Urothelium cell line (cell line): ENCODE data around the gene KCNMA1.
A peak's percentile ranks its signal among the peaks of the same experiment; 100 is the strongest.

Experiments used
- DNase-seq: peaks from one replicate; pipeline ENCODE4 v3.0.0; 2011; ENCODE audit warnings: low spot score, mixed read lengths
- FAIRE-seq: peaks from 2 replicates; lab custom pipeline; 2011; peaks lifted over from hg19 to GRCh38; lab: Jason Lieb, UNC

Gene KCNMA1

DNA sequence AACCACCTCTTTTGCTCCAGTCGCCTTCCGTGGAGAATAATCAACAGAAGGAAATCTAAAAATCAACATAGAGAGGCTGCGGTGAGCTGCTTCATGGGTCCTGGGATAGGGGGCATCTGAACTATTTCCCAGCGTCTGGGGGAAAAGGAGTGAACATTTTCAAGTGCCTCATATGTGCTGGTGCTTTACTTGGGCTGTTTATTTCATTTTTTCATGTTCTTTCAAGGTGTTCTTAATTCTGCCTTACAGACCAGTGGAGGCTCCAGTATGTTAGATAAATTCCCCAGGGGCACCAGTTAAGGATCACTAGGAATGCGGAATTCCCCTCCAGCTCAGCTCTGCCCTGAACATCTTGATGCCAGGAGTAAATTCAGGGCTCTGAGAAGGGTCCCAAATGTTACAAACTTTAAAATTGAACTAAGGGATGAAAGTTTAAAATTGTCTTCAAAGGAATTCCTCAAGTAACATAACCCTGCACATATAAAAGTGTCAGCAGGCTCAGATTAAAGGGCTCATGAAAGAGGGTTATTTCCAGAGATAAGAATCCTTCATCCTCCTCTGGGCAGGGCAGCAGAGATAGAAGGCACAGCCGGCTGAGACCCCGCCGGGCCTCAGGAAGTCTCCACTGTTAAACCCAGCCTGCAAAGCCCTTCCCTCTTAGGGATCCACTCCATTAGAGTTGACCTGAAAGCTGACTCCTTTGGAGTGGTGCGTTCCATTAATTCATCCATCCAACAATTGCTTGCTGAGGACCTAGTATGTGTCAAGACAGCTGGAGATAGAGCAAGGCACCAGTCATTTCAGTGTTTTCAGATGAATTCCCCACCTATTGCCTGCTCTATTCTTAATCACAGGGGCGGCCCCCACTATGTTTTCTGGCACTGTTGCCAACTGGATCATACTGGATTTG lies 345.8 kb downstream of the KCNMA1 start:
- FAIRE-seq: no peak

DNA sequence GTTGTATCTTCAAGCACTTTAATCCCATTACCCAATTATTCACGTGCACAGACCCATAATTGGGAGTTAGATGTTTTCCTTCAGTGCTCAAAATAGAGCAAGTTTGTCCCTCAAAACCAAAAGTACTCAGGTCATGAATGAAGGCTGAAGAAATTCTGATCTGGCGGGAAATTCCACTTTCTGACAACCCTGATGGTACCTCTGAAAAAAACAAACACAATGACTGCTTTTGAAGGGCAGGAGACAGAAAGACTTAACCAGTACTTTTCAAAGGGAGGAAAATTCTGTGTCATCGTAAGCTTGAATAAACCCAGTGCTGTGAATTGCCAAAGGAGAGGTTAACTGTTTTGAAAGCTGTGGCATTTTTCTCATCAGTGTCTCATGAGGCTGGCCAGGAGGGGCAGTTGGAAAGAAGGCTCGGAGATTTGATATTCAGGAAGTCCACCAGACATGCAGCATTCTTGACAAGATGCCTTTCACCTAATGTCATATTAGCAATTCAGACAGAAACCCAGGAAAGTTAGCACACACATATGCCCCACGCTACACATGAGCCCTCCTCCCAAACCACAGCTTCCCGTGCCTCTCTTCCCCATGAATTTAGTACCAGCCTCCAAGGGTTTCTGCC lies 347.0 kb downstream of the KCNMA1 start:
- FAIRE-seq: peak; percentile 73
- DNase-seq: peak; percentile 86

More for the DNA sequence above, 345.8 kb downstream of the KCNMA1 start:
- no peak for DNase-seq

DNA sequence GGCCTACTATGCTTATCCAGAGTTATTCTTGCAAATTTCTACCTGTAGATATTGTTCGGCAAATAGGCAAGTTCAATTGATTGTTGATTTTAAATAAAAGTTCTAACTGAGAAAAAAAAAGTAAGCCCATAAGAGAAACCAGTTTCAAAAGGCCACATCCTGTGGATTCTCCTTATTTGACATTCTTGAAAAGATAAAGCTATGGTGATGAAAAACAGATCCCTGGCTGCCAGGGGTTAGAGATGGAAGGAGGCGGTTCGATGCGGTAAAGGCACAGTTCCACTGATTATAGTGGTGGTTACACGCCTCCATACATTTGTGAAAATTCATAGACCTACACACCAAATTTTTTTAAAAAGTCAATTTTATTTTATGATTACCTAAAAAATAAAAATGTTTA lies 347.8 kb downstream of the KCNMA1 start:
- FAIRE-seq: no peak

DNA sequence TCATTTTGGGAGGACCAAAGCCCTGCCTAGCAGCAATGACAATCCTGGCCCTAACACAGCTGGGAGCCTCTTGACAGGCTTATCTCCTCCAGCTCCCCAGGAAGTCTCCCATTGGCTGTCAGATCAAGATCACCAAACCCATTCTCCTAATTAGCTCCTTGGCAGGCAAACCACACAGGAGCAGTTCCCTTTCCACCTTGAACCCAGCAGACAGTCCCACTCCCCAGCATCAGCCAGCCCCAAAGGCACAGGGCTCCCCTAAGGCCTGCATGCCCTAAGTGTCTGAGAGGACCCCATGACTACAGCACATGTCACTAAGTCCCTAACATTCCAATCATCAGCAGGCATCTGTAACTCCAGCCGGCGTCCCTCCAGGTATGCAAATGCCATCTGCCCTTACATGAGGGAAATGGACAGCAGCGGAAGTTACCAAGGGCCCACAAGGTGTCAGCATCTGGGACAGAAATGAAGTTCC lies 348.5 kb downstream of the KCNMA1 start:
- FAIRE-seq (peak; percentile 30), DNase-seq (no peak)

More for the DNA sequence above, 347.8 kb downstream of the KCNMA1 start:
- DNase-seq: no peak

DNA sequence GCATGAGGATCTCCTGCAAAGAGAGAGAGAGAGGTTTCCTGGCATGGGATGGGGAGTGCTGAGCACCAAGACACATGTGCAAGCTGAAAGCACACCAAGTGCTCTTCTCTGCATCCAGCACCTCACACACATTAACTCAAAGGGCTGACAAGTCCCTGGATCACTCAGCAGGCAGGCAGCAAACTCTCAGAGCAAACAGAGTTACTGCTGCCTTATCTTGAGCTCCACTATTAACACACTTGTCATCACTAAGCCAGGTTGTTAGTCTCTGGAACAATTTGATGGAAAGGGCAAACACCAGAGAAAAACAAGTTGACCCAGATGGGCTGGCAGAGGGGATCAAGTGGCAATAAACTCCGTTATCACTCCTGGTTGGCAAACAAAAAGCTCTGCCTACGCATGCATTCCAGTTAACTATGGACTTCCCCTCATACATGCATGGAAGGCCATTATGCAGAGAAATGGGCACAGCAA lies 349.9 kb downstream of the KCNMA1 start:
- peak; percentile 17 for FAIRE-seq

DNA sequence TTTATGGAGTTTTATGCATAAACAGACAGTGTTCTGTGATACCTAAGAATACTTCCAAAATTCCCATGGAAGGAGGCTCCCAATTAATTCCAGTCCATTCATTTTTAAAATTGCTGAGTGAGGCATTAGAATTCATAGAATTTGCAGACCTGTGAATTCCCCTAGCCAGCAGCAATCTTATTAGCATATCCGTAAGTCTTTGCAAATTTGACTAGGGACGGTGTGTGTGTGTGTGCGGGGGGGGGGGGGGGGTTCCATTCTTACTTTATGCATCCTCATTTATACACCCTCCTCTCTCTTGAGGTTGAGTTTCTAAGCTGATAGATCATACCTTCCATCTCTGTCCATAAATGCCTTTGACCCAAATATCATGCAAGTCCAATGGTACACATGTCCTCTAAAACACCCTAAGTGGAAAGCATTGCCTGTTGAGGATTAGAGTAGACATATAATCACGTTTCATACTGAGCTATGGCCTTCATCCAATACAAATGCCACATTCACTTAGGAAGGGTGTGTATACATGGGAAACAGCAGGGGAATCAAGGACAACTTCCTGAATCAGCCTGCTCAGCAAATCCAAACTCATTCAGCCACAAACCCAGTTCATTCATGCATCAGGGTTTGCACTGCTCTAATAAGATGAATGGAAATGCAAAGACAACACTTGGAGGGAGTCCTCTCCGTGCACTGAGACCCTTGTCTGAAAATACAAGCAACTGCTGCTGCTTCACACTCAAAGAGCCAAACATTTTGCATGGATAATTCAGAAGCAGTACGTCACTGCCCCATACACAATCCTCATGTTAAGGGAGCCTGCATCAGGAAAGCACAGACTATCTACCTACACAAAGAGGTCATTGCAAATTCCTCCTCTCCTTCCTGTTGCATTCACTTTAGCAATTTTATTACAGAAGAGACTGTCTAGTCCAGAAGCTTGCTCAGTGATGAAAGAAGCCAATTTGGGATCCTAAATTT lies 350.8 kb downstream of the KCNMA1 start:
- no peak for DNase-seq
- FAIRE-seq: peak; percentile 52

More for the DNA sequence above, 349.9 kb downstream of the KCNMA1 start:
- DNase-seq: no peak

DNA sequence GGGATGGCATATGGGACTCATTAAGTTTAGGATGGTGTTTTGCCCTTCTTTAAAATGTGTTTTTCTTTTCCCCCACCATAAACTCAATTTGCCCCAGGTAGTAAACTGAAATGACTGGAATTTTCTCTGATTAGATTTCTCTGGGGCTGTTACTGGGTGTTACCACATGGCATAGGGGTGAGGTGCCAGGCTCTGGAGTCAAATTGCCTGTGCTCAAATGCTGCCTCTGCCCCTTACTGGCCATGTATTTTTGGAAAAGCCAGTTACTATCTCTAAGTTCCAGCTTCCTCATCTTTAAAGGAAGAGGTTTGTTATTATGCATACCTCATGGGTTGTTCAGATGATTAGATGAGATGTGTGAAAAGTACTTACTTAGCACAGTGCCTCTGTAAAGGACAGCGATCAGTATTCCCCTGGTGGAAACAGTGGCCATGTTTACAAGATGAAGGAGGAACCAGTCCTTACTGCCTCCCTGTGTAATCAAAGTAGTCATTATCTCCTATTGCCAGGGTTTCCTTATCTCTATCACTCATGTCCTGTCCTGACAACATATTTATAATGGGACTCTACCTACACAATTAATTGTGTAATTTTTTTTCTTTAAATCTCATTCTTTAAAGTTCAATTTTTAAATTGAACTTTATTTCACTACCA lies 352.0 kb downstream of the KCNMA1 start:
- DNase-seq (no peak), FAIRE-seq (no peak)

DNA sequence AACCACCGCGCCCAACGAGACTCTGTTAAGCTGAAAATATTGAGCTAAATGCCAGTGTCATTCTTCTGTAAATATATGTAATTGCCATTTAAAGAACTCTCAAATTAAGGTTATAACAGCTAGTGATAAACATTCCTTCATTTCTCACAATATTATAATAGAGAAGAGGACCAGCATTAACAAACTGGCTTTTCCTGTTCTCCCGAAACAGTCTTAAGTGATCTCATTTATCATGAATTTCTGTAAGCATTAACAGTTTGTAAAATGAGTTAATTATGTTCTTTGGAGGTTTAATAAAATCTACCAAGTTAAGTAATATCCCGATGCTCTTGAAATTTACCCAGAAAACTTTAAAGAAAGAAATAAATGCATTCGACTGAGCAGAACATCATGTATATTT lies 352.8 kb downstream of the KCNMA1 start:
- FAIRE-seq: no peak
- no peak for DNase-seq

DNA sequence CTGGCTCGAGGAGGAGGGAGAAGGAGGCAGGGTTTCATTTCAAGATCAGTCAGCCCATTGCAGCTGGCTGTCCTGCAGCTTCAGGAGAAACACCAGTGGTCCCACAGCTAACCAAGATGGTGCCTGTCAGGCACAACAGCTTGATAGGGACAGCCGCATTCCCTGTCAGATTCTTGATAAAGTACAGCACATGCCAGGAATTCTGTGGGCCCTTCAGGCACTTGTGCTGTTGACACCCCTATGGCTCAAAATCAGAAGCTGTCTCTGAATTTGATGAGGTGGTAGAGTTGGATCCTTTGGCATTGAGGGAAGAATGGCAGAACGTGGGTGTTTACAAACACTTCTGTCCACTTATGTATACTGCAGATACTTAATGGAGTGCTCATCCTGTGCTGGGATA lies 354.3 kb downstream of the KCNMA1 start:
- DNase-seq (no peak), FAIRE-seq (no peak)

DNA sequence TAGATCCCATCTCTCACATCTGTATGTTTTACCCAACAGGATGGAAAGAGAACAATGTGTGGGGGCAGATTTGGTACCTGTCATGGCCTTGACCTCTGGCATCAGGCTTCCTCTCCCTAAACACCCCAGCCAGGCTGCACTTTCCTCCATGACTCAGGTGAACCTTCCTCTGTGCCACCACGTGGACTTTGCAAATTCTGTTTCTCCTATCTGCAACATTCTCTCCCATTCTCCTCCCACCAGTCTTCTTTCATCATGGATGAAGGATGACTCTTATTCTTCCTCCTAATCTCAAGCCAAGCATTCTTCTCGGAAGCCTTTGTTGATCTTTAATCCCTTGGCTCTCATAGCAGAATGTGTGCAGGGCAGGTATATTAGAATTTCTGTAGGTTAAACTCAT lies 355.4 kb downstream of the KCNMA1 start:
- DNase-seq (no peak), FAIRE-seq (no peak)

DNA sequence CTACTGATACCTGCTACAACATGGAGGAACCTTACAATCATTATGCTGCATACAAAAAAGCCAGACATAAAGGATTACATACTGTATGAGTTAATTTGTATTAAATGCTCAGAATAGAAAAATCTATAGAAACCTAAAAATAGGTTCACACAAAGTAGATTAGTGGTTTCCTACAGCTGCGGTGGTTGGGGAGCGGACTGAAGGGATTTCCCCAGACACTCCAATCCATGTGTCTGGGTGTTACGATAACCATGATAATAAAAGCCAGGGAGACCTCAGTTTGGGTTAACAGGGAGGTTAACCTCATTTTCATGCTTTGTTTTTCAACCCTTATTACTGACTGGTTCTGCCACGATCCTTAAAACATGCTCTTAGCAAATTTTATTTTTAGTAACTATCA lies 355.9 kb downstream of the KCNMA1 start:
- FAIRE-seq: no peak
- no peak for DNase-seq

DNA sequence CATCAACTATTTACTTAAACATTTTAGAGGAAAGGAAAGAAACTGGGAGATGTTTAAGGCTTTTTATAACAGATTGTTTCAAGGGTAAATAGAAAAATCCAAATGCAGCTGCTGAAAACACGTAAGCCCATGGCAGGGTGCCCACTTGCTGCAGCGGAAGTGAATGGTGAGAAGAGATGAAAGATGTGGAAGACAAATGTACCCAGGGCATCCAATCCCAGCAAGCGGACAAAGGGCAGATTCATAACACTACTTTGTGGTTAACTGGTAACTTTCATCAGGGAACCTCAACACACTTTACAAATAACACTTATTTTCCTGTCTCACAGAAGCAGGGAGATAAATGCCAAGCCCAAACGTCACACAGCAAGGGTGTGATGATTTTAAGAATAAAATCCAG lies 358.4 kb downstream of the KCNMA1 start:
- peak; percentile 56 for DNase-seq
- peak; percentile 73 for FAIRE-seq

DNA sequence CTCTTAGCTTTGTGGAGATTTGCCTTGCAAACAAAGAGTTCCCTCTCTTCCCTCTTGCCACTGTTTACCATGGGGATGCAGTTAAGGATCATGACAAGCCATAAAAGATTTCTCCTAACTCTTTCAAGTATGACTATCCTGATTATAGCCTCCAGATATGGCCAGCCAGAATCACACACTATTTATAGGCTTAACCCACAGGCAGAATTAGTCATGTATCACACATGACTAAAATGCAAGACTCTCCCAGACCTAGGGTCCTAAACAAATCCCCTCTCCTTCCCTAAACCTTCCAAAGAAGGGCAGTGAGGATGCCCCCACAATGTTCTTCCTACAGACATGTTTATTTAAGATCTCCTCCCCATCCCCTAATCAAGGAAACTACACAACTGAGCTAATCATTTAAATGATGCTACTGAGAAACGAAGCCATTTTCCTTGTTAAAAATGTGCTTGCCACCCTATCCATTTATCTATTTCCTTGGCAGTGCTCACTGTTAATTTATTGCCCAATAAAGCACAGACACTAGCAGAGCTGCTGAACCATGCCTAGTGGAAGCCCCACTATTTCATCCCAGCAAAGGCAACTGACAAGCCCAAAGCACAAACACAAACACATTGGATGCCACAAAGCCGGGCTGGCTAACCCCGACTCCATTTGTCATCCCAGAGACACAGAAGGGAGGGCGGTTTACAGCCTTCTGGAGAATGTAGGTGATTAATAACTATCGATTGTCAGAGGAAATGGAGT lies 363.4 kb downstream of the KCNMA1 start:
- no peak for FAIRE-seq
- DNase-seq: no peak

DNA sequence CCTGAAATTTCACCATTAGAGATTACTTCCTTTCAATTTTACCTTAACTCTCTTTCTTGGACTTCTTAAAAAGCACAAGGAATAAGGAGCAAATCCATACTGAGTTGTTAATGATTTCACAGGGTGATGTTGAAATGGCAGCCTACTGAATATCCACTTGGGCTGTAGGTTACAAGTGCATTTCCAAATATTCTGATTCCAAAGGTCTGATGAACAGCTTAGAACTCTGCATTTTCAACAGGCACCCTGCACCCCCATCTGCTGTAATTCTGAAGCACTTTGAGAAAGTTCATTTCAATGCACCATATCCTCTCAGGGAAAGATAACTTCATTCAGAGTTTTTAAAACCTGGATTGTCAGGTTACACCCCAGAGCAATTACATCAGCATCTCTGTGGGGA lies 368.4 kb downstream of the KCNMA1 start:
- DNase-seq (no peak), FAIRE-seq (no peak)

DNA sequence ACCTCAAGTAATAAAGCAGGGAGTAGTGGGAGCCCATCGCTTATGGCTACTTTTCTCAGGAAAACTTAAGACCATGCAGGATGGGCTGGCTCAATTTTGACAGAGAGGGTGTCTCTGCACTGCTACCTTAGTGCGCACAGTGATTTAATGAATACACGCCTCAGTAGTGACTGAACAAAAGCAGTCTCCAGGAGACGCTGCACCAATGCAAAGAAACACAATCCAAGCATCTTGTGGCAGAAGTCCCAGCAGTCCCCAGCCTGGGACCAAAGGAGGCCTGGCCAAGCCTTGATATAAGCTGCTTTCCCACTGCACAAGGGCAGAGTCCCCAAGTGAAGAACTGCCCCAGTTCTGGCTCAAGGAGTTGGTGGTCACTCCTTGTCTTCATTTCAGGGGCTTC lies 368.9 kb downstream of the KCNMA1 start:
- DNase-seq: no peak
- no peak for FAIRE-seq

DNA sequence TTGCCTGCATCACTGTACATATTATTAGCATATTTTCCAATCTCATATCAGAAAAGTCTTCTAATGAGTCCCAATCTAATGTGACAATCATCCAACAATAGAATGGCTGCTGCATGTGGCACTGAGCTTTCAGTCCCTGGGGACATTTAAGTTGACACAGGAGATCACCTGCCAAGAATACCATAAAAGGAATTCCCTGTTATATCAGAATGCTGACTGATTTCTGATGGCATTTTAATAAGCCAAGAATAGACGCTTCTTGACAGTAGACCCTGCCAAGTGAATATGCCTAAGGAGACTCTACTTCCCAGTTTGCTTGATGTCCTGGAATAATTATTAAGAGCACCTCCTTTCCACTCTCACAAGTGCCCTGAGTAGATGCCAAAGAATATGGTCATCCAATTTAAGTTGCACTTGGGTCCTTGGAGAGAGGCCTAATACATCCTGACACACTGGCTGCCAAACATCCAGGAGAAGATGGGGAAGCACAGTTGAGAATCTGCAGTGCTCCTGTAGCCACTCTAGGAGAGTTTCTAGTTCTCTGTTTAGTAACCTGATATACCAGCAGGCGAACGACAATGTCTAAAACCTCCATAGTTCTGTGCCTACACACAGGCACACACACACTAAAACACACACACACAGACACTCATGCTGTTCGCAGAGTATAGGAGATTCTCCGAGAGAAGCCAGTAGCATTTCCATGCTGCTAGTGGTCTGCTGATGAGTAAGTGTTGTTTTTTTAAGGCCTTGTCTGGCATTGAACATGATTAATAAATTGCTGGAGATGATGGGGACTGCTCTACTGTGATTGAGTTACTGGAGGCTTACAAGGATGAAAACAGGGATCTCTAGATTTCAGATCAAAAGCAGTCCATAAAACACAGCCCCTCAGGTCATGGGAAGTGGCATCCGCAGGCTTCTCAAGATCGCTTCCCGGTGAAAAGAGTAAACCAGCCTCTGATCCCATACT lies 369.6 kb downstream of the KCNMA1 start:
- FAIRE-seq (no peak), DNase-seq (no peak)

DNA sequence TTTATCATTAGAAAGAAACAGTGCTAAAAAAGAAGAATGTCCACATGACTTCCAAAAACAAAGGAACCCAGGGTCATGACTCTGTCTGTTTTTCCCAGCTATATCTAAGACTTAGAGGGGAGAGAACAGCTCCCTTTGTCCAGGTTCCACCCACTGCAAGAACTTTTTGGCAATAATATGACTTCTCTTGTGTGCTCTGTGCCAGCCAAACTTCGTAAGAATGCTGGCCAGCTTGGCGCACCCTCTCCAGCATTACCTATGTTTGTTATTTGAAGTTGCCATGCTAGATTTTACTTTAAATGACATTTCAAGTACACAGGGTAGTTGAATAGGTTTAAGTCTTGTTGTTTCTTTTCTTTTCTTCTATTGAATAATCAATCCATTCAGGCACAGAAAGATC lies 371.4 kb downstream of the KCNMA1 start:
- FAIRE-seq: no peak
- DNase-seq: no peak

DNA sequence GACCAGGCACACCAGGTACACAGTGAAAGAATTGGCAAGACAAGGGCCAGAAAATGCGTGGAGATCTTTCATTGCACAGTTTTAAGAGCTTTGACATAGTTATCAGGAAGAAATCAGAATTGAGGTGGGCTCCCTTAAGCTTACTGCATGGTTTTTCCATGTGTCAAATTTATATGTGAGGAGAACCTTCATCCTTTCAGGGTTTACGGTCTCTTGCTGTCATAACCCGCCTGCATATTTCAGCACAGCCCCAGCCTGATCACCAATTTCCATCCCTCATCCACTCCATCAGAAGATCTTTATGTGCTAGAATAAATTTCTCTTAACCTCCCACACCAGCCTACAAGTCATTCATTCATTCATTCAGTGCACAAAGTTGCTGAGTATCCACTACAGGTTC lies 373.1 kb downstream of the KCNMA1 start:
- no peak for DNase-seq

More for the DNA sequence above, 373.1 kb downstream of the KCNMA1 start:
- no peak for FAIRE-seq
